HG03565 (cell line): Measurements from ENCODE around the gene MINK1.

Experiments
- ATAC-seq: cut with Tn5 transposase; IDR thresholded peaks from one replicate; pipeline ENCODE4 v1.9.1; 2021; ENCODE audit warnings: mild to moderate bottlenecking, moderate library complexity; ENCODE audit not compliant: unreplicated experiment

The MINK1 gene

GRCh38 chr17:4945176-4945943 is 112.2 kb downstream of the MINK1 start:
- ATAC-seq: no peak

DNA sequence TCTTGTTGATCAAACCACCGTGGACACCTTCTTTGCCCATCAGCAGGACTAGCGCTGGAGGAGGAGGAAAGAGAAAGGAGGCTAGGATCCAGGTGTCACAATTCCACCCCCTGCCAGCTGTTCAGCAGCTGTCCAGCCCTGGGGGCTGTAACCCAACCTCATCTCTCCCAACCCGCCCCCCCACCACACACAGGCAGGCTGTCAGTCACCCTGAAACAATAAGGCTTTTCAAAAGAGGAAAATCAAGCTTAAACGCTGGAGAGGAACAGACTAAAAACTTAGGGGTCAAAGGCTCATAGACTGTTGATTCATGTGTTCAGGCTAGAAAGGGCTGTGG is 112.8 kb downstream of the MINK1 start:
- ATAC-seq: no peak

DNA sequence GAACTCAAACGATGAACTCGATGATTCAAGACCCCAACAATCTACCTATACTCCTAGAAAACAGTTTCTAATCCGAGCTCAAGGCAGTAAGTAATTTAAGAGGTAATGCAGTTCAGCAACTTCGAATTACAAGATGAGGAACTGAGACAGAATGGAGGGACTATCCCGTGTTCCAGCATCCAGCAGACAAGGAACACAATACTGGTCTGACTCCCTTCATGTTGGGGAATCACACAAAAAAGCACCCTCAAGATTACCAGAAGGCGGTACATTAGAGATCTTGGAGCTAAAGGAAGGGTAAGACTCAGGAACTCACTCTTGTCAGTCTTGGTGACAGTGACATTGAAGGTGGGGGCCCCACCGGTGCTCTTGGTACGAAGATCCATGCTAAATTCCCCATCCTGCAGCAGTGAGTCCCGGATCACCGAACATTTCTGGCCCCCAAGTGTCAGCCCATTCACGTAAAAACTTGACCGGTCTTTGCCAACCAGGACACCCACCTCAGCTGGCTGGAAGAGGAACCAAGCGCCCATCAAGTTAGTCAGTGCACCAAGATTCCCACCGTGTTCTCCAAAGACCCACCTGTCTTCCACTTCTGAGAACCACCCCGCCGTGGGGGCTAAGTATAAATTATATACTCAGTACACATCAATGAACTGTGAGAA is 113.3 kb downstream of the MINK1 start:
- no peak for ATAC-seq

DNA sequence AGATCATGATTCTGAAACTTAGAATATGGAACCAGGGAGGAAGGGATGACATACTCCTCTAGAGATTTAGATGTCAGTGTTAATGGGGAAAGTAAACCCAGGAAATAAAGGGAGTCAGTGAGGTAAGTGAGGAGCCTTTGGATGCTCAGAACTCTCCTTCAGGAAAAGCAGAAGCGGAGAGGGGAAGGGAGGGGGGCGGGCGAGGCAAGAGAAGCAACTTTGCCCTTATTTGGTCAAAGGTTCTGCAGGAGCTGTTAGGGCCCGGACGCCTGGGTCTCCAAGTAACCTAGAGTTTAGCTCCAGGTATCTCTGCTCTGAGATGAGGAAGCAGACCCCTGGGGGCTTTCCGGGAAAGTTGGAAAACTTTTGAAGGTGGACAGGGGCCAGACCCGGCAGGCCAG is 113.9 kb downstream of the MINK1 start:
- no peak for ATAC-seq
